GM19438 (cell line): ENCODE measurements around the gene HCFC1R1.
"Not testable (repeated sequence)": the region's sequence is repeated elsewhere in the genome, so short reads cannot be mapped to it uniquely, and the experiment has no call there.

Source experiments
- ATAC-seq: cut with Tn5 transposase; IDR thresholded peaks from one replicate; pipeline ENCODE4 v1.9.1; 2021; ENCODE audit warnings: low read depth; ENCODE audit not compliant: unreplicated experiment

The HCFC1R1 gene

DNA sequence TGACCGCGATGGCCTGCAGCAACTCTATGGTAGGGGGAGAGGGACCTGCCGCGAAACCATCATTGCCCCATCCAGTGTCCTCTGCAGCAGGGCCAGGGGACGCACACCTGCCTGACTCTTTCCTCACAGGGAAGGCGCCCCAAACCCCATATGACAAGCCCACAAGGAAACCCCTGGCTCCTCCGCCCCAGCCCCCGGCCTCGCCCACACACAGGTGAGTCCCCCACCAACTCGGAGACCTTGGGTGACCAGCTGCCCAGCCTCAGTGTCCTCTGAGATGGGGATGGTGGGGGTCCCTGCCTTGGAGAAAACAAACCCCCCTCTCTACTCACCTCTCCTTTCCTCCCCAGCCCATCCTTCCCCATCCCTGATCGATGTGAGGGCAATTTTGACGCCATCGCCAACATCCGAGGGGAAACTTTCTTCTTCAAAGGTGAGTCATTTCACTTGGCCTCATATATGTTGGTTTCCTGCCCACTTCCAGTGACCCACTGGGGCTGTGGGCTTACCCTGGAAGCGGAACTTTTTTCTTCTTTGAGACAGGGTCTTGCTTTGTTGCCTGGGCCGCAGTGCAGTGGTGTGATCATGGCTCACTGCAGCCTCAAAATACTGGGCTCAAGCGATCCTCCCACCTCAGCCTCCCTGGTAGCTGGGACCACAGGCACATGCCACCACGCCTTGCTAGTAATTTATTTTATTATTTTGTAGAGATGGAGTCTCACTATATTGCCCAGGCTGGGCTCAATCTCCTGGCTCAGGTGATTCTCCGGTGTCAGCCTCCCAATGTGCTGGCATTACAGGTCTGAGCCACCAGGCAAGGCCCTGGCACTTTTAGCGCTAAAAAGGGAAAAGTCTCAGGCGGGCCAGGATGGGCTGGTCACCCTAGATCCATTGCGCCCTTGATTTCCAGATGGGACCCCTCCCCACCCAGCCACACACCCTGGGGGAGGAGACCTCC is 33.7 kb upstream of the HCFC1R1 start:
- ATAC-seq: no peak

GRCh38 chr16:3056336-3057180 is 32.8 kb upstream of the HCFC1R1 start:
- ATAC-seq: no peak

GRCh38 chr16:3055734-3056115 is 32.0 kb upstream of the HCFC1R1 start:
- not testable (repeated sequence) for ATAC-seq

GRCh38 chr16:3054965-3055733 is 31.4 kb upstream of the HCFC1R1 start:
- no peak for ATAC-seq

DNA sequence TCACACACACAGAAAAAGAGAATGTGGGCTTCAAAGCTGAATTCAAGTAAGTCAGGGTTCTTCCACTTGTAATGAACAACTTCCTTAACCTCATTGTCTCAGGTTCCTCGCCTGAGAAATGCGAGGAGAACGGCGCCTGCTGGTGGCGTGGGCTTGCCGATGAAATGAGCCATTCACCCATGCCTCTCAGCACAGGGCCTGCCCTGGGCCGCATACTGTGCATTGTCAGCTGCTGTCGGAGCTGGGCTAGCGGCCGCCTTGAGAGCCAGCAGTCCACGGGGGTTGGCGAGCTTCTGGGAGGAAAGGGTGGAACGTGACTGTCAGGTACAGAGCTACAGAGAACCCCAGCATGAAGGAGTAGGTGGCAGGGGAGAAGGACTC is 29.6 kb upstream of the HCFC1R1 start:
- ATAC-seq: not testable (repeated sequence)

DNA sequence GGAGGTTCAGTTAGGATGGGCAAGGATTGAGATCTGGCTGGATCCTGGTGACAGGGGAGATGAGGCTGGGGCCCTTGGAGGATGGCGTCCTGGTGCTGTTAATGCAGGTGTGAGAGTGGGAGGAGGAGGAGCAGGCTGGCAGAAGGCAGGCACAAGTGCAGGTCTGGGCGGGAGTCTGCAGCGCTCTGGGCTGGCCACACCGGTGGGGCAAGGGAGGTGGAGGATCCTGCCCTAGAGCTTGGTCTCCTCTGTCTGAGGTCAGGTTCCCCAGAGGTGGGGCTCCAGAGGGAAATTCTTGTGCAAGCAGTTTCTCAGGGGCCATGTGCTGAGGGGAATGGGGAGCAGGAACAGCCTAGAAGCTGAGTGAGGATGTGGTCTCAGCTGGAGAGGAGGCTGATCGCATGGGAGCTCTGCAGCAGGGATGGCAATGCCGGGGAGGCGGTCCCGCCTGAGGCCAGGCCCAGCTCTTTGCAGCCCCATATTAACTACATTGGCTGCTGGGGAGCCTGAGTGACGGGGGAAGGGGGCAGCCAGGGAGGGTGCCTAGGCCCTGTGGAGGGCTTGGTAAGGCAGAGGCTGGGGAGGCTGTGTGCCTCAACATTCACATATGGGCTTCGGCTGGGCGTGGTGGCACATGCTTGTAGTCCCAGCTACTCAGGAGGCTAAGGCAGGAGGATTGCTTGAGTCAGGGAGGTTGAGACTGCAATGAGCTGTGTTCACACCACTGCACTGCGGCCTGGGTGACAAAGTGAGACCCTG is 29.0 kb upstream of the HCFC1R1 start:
- not testable (repeated sequence) for ATAC-seq

- ATAC-seq: no peak
Observed at GRCh38 chr16:3051494-3051893, 27.8 kb upstream of the HCFC1R1 start.

DNA sequence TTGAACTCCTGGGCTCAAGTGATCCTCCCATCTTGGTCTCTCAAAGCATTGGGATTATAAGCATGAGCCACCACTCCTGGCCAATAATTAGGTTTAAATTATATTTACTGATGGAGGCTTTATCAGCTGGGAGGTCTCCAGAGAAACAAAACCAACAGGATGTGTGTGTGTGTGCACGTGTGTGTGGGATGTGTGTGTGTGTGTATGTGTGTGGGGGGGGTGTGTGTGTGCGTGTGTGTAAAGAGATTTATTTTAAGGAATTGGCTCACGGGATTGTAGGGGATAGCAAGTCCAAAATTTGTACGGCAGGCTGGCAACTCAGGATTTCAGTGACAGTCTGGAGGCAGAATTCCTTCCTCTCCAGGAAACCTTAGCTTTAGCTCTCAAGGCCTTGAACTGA is 27.3 kb upstream of the HCFC1R1 start:
- no peak for ATAC-seq

GRCh38 chr16:3050487-3050886 is 26.7 kb upstream of the HCFC1R1 start:
- no peak for ATAC-seq

GRCh38 chr16:3049921-3050481 is 26.3 kb upstream of the HCFC1R1 start:
- no peak for ATAC-seq

- ATAC-seq: no peak
Observed at GRCh38 chr16:3047387-3047720, 23.6 kb upstream of the HCFC1R1 start.

- ATAC-seq: no peak
Observed at GRCh38 chr16:3046641-3047386, 23.1 kb upstream of the HCFC1R1 start.

DNA sequence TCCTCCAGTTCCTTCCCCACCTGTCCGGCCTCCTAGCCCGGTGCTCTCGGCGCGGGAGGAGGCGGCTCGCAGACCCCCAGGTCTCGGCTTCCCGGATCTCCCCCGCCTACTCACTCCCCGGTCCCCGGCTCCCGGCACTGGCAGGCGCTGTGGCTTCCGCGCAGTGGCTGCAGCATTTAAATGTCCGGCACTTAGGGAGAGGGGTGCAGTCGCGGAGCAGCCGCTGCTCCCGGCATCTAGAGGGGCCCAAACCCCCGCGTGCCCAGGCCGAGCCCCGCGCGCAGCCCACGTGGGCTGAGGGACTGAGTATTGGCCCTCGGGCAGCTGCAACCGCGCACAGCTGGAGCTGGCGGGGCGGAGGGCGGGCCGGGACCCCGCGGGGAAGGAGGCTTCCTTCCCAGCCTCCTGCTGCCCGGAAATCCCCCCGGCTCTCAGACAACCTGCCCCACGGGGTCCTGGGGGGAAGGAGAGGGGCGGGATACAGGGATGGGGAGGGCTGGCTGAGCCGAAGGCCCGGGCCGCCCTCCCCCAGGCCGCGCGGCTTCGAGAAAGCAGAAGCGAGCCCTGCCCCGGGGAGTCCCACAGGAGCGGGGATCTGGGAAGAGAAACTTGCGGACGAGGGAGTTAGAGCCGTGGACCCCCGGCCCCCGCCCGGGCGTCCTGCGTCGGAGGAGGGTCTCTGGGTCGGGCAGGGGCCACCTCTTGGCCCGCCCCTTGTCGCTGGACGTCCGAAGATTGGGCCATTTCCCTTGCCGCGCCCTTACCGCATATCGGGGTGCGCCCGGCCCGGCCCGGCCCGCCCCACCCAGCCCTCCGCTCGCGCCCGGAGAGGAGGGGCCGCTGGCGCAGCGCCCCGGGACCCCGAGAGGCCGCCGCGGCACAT is 22.3 kb upstream of the HCFC1R1 start, which contains the start of gene MMP25:
Gene MMP25, plus strand, starts transcription at position 804 of the 883 bp plus-strand sequence. CDS start 357 bp downstream, outside the sequence.
- ATAC-seq: no peak

DNA sequence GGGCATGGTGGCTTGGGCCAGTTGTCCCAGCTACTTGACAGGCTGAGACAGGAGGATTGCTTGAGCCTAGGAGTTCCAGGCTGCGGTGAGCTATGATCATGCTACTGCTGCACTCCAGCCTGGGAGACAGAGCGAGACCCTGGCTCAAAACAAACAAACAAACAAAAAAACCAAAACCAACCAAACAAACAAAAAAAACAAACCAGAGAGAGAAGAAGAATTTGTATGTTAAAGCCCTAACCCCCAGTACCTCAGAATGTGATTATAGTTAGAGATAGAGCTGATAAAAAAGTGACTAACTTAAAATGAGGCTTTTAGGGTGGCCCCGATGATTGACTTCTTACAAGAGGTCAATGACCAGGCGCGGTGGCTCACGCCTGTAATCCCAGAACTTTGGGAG is 21.0 kb upstream of the HCFC1R1 start:
- no peak for ATAC-seq

- no peak for ATAC-seq
Observed at GRCh38 chr16:3042376-3042775, 18.6 kb upstream of the HCFC1R1 start.

DNA sequence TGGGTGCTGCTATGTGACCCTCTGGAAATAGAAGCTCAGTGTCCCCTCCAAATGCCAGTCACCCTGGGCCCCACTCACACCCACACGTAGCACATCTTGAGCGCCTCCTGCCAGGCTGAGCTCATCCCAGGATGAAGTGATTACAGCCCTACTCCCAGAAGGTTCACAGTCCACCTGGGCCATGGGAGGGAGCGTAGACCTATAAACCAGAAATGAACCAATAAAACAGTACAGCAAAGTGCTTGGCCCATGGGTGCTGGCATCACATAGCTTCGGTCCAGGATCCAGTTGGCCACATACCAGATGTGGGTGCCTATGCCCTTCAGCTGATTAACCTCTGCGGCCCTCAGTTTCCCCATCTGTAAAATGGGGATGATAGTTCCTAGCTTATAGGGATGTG is 15.2 kb upstream of the HCFC1R1 start:
- no peak for ATAC-seq

GRCh38 chr16:3038256-3038655 is 14.5 kb upstream of the HCFC1R1 start:
- ATAC-seq: no peak

DNA sequence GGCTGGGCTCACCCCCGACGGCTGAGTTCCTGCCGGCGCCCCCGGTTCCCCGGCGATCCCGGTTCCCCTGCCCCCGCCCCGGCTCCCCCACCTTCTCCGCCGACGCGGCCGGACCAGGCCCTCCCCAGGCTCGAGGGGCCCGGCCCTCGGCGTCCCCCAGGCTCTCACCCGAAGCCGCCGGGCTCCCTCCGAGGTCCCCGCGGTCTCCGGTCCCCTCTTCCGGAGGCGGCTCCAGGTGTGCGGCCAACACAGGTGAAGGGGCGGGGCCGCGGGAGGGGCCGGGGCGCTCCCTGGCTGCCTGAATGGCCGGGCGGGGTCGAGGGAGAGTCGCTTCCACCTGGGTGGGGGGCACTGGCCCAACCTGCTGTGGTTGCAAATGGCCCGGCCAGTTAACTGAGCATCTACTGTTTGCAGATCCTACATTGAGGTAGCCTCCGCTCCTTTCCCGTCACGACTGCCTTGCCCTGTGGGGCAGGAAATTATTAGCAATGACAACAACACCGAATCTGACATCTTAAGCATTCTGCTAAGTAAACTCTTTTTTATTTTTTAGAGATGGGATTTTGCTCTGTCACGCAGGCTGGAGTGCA is 13.1 kb upstream of the HCFC1R1 start, which contains the start of gene BICDL2:
Gene BICDL2, minus strand, starts transcription at position 219 of the 590 bp plus-strand sequence. CDS start 1,448 bp downstream, outside the sequence.
- ATAC-seq: no peak
